ENCODE results near the gene FAM222A. TPM values are rescaled to one million over a fixed set of nuclear protein-coding genes. Genes with fewer than 3 reads are reported as not detected.

FAM222A gene
- total RNA-seq, 2 donors from 2014 or later, result 0.62 to 0.79 TPM

DNA sequence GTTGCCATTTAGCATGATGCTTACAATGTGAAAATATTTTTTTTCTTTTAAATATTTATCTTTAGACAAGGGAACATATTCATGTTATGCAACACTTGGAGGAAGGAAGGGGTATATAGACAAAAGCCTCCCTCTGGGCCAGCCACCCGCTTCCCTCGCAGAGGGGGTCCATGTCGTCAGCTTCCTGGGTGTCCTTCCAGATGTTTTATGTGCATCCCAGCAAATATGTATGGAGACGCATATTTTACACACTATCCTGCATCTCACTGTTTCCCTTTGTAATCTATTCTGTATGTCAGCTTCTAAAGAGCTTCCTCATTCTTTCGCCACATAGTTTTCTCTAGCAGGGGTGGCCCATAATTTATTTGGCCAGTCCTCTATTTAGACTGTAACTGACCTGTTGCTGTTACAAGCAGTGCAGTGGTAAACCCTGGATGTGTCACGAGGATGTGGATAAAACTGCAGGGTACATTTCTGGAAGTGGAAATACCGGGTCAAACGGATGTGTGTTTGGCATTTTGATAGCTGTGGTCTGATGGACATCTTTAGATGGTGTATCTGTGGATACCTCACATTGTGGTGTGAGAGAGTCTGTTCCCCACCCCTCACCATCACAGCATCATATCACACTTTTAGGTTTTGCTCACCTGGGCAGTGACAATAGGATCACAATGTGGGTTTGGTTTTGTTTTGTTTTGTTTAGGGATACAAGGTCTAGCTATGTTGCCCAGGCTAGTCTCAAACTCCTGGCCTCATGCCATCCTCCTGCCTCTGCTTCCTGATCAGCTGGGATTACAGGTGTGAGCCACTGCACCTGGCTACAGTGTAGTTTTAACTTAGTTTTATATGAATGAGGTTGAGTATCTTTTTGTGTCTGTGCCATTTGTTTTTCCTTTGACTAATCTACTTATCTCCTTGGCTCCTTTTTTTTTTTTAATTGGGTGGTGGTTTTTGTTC, 31.6 kb downstream of the FAM222A start:
- intact Hi-C loops (cut with DNase I), result no loop called here
- DNase-seq (ENCODE audit: low spot score), result peak; percentile 26

DNA sequence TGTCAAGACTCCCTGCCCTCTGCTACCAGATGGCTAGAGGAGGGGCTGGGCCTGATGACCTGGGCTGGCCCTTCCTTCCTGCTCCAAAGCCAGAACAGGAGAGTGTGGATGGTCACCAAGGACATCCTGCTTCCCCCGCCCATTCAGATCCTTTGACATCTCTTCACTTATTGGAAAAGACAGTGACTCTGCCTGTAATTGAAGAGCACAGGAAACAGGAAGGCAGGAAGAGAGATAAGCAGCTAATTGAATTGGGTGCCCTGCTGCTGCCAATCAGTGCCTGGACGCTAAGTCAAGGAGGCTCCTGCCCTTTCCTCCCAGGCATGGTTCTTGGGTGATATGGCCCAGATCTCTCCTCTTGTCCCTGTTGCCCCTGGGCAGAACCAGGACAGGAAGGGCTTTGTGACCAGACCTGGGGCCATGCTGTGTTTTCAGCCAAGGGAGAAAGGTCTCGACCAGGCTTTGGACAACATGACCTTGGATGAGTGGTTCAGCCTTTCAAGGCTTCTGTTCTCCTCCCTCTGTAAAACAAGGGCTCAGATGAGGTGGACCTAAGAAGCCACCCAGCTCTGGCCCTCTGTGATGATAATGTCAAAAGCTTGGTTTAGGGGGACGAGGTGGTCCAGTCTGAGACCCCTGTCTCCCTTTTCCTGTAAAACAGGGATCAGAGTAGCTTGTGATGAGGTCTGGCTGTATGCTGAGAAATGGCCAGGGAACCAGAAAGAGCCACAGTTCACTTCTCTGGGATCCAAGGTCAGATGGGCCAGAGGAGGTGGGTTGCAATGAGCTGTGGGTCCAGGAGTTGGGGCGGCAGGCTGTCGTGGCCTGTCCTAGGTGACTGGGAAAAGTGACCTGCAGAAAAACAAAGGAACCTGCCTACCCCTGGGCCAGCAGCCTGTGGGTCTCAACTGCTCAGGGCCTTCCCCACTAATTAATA, 38.8 kb downstream of the FAM222A start:
- intact Hi-C loops (cut with DNase I), result no loop called here
- DNase-seq (ENCODE audit: low spot score), result peak; percentile 34

DNA sequence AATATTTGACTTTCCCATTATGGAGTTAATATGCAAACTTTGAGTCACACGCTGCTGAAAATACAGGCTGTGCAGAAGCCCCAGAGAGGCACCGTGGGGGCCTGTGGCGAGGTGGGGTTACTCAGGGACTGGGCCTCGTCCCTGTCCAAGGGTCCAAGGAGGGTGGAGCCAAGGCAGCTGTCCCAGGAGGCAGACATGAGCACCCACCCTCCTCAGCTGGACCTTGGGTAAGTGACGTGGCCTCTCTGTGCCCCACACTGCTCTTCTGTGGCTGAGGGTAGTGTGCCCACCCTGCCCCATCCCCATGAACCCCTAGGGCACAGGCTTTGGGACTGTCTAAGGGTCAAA, 39.4 kb downstream of the FAM222A start:
- DNase-seq (ENCODE audit: low spot score), result peak; percentile 49
- intact Hi-C loops (cut with DNase I), result no loop called here

GRCh38 chr12:109753959-109754358, 40.3 kb downstream of the FAM222A start:
- intact Hi-C loops (cut with DNase I), result no loop called here
- DNase-seq (ENCODE audit: low spot score), result no peak

GRCh38 chr12:109756457-109756856, 42.8 kb downstream of the FAM222A start:
- DNase-seq (ENCODE audit: low spot score), result no peak
- intact Hi-C loops (cut with DNase I), result no loop called here

DNA sequence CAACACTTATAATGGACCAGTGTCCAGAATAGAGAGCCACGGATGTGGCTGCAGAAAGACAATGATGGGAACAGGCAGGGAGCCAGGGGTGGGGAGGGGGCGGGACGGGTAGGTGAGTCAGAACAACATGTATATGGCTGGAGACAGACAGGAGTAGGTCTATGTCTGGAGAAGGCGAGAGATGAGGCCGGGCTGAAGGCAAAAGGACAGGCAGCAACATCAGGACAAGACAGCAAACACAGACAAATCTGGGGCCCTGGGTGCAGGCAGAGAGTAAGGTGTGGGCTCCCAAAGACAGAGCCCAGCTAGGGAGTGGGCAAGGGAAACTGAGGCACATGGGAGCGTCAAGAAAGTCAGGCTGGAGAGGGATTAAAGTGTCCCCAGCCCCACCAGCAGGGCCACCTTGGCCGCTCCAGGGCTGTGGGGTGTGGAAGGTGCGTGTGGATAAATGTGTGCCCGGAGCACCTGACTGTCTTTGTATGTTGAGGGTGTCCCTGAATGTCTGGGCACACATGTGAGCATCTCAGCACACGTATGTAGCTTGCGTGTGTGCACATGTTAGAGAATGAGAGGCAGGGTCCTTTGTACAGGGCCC, 44.1 kb downstream of the FAM222A start:
- DNase-seq (ENCODE audit: low spot score), result peak; percentile 44

GRCh38 chr12:109758426-109759420, 45.1 kb downstream of the FAM222A start:
- DNase-seq (ENCODE audit: low spot score), result peak; percentile 55
- intact Hi-C loops (cut with DNase I), result no loop called here

More for the DNA sequence above, 44.1 kb downstream of the FAM222A start:
- intact Hi-C loops (cut with DNase I), result no loop called here

- intact Hi-C loops (cut with DNase I), result no loop called here
- DNase-seq (ENCODE audit: low spot score), result peak; percentile 51
Measured at GRCh38 chr12:109759595-109759994, 46.0 kb downstream of the FAM222A start.

- peak; percentile 80 for DNase-seq (ENCODE audit: low spot score)
- intact Hi-C loops (cut with DNase I), result no loop called here
Measured at GRCh38 chr12:109760031-109760929, 46.7 kb downstream of the FAM222A start.

DNA sequence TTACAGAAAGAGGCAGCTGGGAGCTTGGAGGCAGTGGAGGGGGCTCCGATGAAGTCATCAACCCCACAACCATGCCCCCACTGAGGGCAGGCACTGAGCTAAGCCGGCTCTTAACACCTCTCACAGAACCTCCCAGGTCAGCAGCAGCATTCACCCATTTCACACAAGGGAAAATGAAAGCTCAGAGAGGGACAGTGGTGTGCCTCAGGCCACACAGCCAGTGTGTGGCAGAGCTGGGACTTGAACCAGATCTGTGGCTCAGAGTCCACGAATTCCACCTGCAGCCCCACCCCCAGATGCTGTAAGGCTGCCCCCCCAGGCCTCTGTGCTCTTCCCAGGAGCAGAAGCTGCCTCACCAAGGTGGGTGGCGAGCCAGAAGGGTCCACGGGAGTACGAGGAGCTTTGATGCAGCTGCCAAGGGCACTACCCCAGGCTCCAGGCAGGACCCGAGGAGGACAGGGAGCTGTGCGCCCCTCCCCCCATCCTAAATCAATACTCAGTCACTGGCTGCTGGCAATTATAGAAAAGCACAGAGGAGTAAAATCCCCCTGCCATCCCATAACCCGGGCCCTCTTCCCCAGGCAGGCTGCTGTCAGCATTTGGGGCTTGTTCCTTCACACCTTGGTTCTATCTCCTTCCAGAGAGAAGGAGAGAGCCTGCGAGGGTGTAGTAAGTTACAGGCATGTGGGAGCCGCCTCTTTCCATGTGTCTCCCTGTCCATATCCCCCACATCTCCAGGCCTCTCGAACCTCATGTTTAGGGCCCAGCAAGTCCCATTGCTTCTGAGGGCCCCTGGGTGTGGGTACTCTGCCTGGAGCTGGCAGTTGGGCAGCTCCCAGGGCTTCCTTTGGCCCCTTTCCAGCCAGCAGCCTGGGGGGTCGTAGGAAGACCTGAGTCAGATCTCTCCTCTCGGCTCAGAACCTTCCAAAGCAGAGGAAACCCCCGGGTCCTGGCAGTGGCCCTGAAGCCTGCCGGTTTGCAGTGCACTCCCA, 47.6 kb downstream of the FAM222A start:
- DNase-seq (ENCODE audit: low spot score), result peak; percentile 53
- intact Hi-C loops (cut with DNase I), result no loop called here

DNA sequence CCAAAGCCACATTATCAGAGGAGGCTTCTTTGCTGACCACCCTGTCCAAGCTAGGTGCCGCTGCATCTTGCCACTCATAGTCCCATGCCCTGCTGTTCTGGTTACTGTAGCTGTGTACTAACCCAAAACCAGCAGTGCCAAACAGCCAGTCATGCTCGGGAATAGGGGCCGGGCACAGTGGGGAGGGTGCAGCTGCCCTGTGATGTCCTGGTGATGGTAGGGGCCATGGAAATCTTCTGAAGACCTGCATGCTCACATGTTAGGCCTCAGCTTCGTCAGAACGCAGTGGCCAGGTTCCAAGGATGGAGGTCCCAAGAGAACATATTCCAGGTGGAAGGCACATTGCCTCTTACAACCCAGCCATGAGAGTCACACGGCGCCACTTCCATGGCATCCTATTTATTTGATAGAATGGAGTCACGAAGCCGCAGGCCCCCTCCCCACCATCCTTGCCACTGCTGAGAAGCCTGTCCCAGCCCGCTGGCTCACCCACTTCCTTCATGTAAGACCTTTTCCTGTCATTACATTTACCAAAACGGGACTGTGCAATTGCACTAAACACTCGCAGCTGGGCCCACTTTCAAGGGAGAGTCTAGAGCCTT, 48.5 kb downstream of the FAM222A start:
- peak; percentile 38 for DNase-seq (ENCODE audit: low spot score)
- intact Hi-C loops (cut with DNase I), result no loop called here

DNA sequence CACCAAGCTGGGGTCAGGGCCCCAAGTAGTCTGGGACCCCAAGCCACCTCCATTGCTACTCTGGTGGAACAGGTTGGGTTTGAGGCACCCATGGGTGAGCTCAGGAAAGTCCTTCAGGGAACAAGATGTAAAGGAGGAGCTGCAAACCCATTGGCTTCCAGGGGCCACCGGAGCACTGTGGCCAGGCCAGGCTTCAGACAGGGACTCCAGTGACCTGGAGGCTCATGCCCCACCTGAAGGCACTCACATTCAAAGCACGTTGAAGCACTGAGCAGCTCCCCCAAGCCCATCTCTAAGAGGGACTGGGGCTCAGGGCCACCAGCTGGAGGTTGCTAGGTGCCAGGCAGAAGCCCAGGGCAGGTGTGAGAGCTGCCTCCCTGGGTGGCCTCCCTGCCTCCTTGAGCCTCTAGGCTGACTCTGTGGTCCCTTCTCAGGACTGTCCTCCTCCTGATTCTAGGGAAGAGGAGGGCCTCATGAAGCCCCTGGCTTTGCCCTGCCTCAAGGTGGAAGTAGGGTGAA, 49.1 kb downstream of the FAM222A start:
- peak; percentile 52 for DNase-seq (ENCODE audit: low spot score)
- intact Hi-C loops (cut with DNase I), result no loop called here

DNA sequence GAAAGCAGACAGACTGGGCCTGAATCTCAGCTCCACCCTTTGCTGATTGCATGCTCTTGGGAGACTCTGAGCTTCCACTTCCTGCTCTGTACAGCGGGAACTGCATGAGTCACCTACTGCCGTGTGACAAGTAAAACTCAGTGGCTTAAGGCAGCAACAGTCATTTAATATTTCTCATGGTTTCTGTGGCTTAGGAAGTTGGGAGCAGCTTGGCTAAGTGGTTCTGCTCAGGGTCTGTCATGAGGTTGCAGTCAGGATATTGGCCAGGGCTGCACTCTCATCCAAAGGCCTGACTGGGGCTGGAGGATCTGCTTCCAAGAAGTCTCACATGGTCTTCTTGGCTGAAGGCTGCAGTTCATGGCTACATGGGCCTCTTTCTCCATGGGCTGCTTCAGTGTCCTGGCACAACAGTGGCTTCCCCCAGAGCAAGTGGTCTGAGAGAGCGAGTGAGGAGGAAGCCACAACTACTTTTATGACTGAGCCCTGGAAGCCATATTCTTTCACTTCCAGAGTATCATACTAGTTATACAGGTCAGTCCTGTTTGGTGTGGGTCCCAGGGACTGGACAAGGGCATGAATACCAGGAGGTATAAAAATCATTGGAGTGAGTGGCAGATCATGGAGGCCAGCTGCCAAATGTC, 49.7 kb downstream of the FAM222A start:
- intact Hi-C loops (cut with DNase I), result no loop called here
- DNase-seq (ENCODE audit: low spot score), result peak; percentile 32

GRCh38 chr12:109764123-109764522, 50.5 kb downstream of the FAM222A start:
- no peak for DNase-seq (ENCODE audit: low spot score)
- intact Hi-C loops (cut with DNase I), result no loop called here

DNA sequence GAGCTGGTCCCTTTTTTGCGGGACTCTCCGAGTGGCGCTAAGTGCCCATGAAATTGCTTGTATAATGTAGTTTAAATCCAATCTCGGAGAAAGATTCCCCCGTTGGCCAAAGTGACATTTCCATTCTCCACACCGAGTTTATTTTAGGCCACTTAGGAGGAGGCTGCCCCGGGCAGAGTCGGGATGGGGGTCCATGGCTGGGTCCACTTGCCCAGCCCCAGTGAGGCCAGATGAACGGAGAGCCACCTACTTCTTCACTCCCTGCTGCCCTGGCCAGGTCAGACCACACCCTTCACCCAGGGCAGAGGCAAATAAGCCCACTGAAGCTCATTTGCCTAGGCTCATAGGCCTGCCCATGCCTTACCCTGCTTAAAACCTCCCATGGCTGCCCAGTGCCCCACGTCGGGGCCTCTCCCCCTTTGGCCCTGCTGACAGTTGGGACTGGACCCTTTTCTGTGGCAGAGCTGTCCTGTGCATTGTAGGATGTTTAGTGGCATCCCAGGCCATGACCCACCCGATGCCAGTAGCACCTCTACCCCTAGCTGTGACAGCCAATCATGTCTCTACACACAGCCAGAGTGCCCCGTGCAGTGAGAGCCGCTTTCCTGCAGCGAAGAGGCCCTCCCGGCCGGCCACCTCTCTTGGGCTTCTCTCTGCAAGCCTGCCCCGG, 51.3 kb downstream of the FAM222A start:
- peak; percentile 55 for DNase-seq (ENCODE audit: low spot score)
- intact Hi-C loops (cut with DNase I), result no loop called here

Data from posterior vena cava (tissue), 2 donors.